OCI-LY3 (cell line): Measurements from ENCODE around the gene CACNA1C.

Experiments used
- H2AFZ ChIP-seq: fragments of 200-600, 300-600 bp; shearing (Covaris generic); 2 replicates; pipeline ENCODE4 v1.6.0; 2014; ENCODE audit warnings: antibody characterized with exemption, low read depth, low read length
- H3K27ac ChIP-seq: fragments of 200-600, 300-600 bp; sonication (generic); 2 replicates; pipeline ENCODE4 v1.5.1; 2014; ENCODE audit warnings: mild to moderate bottlenecking, low read length, moderate library complexity, mixed read lengths
- H3K27me3 ChIP-seq: fragments of 200-600, 300-600 bp; sonication (generic); 2 replicates; pipeline ENCODE4 v1.6.1; 2014; ENCODE audit warnings: low read depth, low read length, mixed read lengths
- H3K36me3 ChIP-seq: fragments of 200-600, 300-600 bp; sonication (generic); replicated peaks from 2 replicates; pipeline ENCODE3; 2014; ENCODE audit warnings: low read depth, low read length, mixed read lengths
- H3K4me1 ChIP-seq: fragments of 300-600, 200-600 bp; sonication (generic); 2 replicates; pipeline ENCODE4 v1.6.1; 2014; ENCODE audit warnings: low read length, mixed read lengths
- H3K4me2 ChIP-seq: fragments of 200-600, 300-600 bp; sonication (generic); 2 replicates; pipeline ENCODE4 v1.6.1; 2014; ENCODE audit warnings: low read length, mixed read lengths
- H3K4me3 ChIP-seq: fragments of 300-600, 200-600 bp; sonication (generic); 2 replicates; pipeline ENCODE4 v1.5.1; 2014; ENCODE audit warnings: antibody characterized with exemption, mild to moderate bottlenecking, low read length, moderate library complexity
- H3K79me2 ChIP-seq: fragments of 300-600, 200-600 bp; shearing (Covaris generic); 2 replicates; pipeline ENCODE4 v1.6.1; 2014; ENCODE audit warnings: mild to moderate bottlenecking, low read length, mixed read lengths
- H3K9ac ChIP-seq: fragments of 300-600, 200-600 bp; shearing (Covaris generic); 2 replicates; pipeline ENCODE4 v1.6.0; 2014; ENCODE audit warnings: mild to moderate bottlenecking, low read length, moderate library complexity
- H3K9me3 ChIP-seq: fragments of 200-600, 300-600 bp; shearing (Covaris generic); 2 replicates; pipeline ENCODE4 v1.6.1; 2014; ENCODE audit warnings: low read length, mixed read lengths; ENCODE audit not compliant: insufficient read depth
- H4K20me1 ChIP-seq: fragments of 200-600, 300-600 bp; sonication (generic); 2 replicates; pipeline ENCODE4 v1.6.1; 2016; ENCODE audit warnings: low read length, mixed read lengths; ENCODE audit not compliant: insufficient read depth
- CTCF ChIP-seq: fragments of 200-600, 300-600 bp; sonication (generic); IDR thresholded peaks from 2 replicates; pipeline ENCODE4 v1.5.1; 2014; ENCODE audit warnings: antibody characterized with exemption, low read length, low read depth
- EZH2phosphoT487 ChIP-seq: fragments of 200-600 bp; shearing (Covaris generic); IDR thresholded peaks from 2 replicates; pipeline ENCODE4 v1.6.1; 2018; ENCODE audit warnings: antibody characterized with exemption, mixed run types, low read depth

The CACNA1C gene

GRCh38 chr12:2550561-2551411, 498.0 kb downstream of the CACNA1C start:
- TF ChIP-seq CTCF = no peak
- TF ChIP-seq EZH2phosphoT487 = no peak
- no peaks in the 10 kb centered on the region for H3K79me2 ChIP-seq
- H3K27me3 ChIP-seq = no peaks in the 10 kb centered on the region
- H3K9me3 ChIP-seq = no peaks in the 10 kb centered on the region
- H3K36me3 ChIP-seq = no peaks in the 10 kb centered on the region
- H3K27ac ChIP-seq = no peak overlapping the region
- H3K4me1 ChIP-seq = peaks cover 26% of the 10 kb centered on the region
- no peak overlapping the region for H2AFZ ChIP-seq
- no peaks in the 10 kb centered on the region for H4K20me1 ChIP-seq
- H3K9ac ChIP-seq = no peak overlapping the region
- H3K4me3 ChIP-seq = no peak overlapping the region
- no peak overlapping the region for H3K4me2 ChIP-seq

DNA sequence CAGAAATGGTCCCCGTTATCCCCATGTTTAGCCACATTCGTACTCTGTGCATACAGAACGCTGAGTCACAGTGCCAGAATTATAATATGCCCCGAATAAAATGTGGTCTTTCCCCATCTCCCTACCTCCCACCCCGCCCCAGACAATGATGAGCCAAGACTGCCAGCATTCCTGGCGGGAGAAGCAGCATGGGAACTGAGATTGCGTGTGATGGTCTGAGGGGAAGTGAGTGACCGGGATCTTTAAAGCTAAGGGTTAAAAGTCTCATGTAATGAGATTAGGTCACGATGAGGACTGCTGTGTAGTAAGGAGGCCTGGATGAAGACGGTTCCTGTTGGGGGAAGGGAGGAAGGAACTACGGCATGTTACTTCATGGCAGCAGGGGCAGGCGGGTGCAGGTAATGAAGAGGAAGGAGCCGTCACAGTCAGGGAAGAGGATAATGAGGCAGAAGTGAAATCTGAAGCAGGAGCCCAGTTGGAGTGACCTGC, 498.7 kb downstream of the CACNA1C start:
- Histone ChIP-seq H2AFZ (no peak overlapping the region), H3K4me2 (no peak overlapping the region), H3K79me2 (no peaks in the 10 kb centered on the region), H3K36me3 (no peaks in the 10 kb centered on the region), H3K27ac (no peak overlapping the region), H4K20me1 (no peaks in the 10 kb centered on the region), H3K9me3 (no peaks in the 10 kb centered on the region), H3K9ac (no peak overlapping the region), H3K4me1 (peaks cover 22% of the 10 kb centered on the region), H3K4me3 (no peak overlapping the region), H3K27me3 (no peaks in the 10 kb centered on the region)
- no peak for TF ChIP-seq CTCF

GRCh38 chr12:2552000-2552756, 499.4 kb downstream of the CACNA1C start:
- peaks cover 14% of the 10 kb centered on the region for H3K4me1 ChIP-seq
- TF ChIP-seq CTCF (no peak), EZH2phosphoT487 (no peak)
- no peak overlapping the region for H3K27ac ChIP-seq
- H2AFZ ChIP-seq = no peak overlapping the region
- H4K20me1 ChIP-seq = no peaks in the 10 kb centered on the region
- H3K27me3 ChIP-seq = no peaks in the 10 kb centered on the region
- H3K9ac ChIP-seq = no peak overlapping the region
- no peaks in the 10 kb centered on the region for H3K36me3 ChIP-seq
- no peak overlapping the region for H3K4me3 ChIP-seq
- no peaks in the 10 kb centered on the region for H3K79me2 ChIP-seq
- H3K4me2 ChIP-seq = no peak overlapping the region
- no peaks in the 10 kb centered on the region for H3K9me3 ChIP-seq
